IMR-90 (cell line): ENCODE results near the gene ABCB4.
"Not testable (repeated sequence)": the region's sequence is repeated elsewhere in the genome, so short reads cannot be mapped to it uniquely, and the experiment has no call there.

Experiments used
- MAZ ChIP-seq: IDR thresholded peaks from 2 replicates; pipeline ENCODE4 v1.6.1; 2012; ENCODE audit warnings: low read depth, mild to moderate bottlenecking, low read length, improper control_type of control experiment, moderate library complexity, borderline replicate concordance
- POLR2A ChIP-seq: IDR thresholded peaks from 2 replicates; pipeline ENCODE4 v1.6.1; 2012; ENCODE audit warnings: mild to moderate bottlenecking, low read depth, low read length
- RAD21 ChIP-seq: IDR thresholded peaks from 2 replicates; pipeline ENCODE4 v1.6.1; 2012; ENCODE audit warnings: low read length, improper control_type of control experiment
- RCOR1 ChIP-seq: IDR thresholded peaks from 2 replicates; pipeline ENCODE4 v1.6.1; 2012; ENCODE audit warnings: mild to moderate bottlenecking, low read length, improper control_type of control experiment; ENCODE audit not compliant: insufficient replicate concordance
- SMC3 ChIP-seq: fragments of 150-350 bp; IDR thresholded peaks from 2 replicates; pipeline ENCODE4 v1.6.1; 2016; ENCODE audit warnings: low read depth, mild to moderate bottlenecking, antibody characterized with exemption, low read length, moderate library complexity
- TF ChIP-seq, protein P1 (sequence below): conservative IDR thresholded peaks from 2 replicates; pipeline ENCODE4 v1.5.1; 2012; ENCODE audit warnings: mild to moderate bottlenecking, low read depth, low read length, improper control_type of control experiment
- TF ChIP-seq, protein P2 (sequence below): fragments of 150-350 bp; IDR thresholded peaks from 2 replicates; pipeline ENCODE4 v1.6.1; 2017; ENCODE audit warnings: mild to moderate bottlenecking, antibody characterized with exemption, low read length, low read depth

DNA sequence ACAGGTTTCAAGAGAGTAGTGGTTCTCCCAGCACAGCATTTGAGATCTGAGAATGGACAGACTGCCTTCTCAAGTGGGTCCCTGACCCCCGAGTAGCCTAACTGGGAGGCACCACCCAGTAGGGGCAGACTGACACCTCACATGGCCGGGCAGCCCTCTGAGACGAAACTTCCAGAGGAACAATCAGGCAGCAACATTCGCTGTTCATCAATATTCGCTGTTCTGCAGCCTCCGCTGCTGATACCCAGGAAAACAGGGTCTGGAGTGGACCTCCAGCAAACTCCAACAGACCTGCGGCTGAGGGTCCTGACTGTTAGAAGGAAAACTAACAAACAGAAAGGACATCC lies 10.0 kb downstream of the ABCB4 start:
- TF ChIP-seq, protein P1, sequence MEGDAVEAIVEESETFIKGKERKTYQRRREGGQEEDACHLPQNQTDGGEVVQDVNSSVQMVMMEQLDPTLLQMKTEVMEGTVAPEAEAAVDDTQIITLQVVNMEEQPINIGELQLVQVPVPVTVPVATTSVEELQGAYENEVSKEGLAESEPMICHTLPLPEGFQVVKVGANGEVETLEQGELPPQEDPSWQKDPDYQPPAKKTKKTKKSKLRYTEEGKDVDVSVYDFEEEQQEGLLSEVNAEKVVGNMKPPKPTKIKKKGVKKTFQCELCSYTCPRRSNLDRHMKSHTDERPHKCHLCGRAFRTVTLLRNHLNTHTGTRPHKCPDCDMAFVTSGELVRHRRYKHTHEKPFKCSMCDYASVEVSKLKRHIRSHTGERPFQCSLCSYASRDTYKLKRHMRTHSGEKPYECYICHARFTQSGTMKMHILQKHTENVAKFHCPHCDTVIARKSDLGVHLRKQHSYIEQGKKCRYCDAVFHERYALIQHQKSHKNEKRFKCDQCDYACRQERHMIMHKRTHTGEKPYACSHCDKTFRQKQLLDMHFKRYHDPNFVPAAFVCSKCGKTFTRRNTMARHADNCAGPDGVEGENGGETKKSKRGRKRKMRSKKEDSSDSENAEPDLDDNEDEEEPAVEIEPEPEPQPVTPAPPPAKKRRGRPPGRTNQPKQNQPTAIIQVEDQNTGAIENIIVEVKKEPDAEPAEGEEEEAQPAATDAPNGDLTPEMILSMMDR = not testable (repeated sequence)
- TF ChIP-seq RAD21, SMC3, POLR2A, RCOR1, MAZ: not testable (repeated sequence)
- TF ChIP-seq, protein P2, sequence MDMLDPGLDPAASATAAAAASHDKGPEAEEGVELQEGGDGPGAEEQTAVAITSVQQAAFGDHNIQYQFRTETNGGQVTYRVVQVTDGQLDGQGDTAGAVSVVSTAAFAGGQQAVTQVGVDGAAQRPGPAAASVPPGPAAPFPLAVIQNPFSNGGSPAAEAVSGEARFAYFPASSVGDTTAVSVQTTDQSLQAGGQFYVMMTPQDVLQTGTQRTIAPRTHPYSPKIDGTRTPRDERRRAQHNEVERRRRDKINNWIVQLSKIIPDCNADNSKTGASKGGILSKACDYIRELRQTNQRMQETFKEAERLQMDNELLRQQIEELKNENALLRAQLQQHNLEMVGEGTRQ = not testable (repeated sequence)
